ENCODE data around the gene PRKCA.

DNA sequence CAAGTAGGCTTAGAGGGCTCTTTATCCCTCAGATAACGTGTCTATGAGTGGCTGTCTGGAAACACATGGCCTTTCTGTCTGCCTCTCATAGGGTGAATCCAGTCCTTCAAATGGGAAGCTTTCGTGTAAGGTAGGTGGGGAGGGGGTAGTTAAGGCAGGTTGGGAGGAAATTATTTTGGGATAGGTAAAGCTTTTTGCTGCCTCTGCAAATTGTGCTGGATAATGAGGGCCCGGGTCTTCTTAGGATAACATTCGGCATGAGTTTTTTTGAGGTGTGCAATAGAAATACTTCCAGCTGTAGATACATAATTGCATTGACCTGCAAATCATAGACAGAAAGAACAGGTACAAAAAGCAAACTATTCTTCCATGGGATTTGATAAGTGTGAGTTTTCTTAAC, 189.7 kb downstream of the PRKCA start:
- TF ChIP-seq TEAD1 (CRISPR knock-in tag; IDR thresholded peaks at IDR 0.05) (no peak), MAX (CRISPR knock-in tag; IDR thresholded peaks at IDR 0.05) (no peak), ZNF121 (CRISPR knock-in tag; IDR thresholded peaks at IDR 0.05) (no peak), CREB1 (CRISPR knock-in tag; IDR thresholded peaks at IDR 0.05) (no peak), JUN (CRISPR knock-in tag; IDR thresholded peaks at IDR 0.05) (no peak), ATF2 (CRISPR knock-in tag; IDR thresholded peaks at IDR 0.05; ENCODE audit: borderline replicate concordance, low read depth) (no peak), KAT7 (CRISPR knock-in tag; IDR thresholded peaks at IDR 0.05; ENCODE audit: borderline replicate concordance) (no peak), ETV6 (CRISPR knock-in tag; IDR thresholded peaks at IDR 0.05) (no peak)
- TF ChIP-seq, protein P1, sequence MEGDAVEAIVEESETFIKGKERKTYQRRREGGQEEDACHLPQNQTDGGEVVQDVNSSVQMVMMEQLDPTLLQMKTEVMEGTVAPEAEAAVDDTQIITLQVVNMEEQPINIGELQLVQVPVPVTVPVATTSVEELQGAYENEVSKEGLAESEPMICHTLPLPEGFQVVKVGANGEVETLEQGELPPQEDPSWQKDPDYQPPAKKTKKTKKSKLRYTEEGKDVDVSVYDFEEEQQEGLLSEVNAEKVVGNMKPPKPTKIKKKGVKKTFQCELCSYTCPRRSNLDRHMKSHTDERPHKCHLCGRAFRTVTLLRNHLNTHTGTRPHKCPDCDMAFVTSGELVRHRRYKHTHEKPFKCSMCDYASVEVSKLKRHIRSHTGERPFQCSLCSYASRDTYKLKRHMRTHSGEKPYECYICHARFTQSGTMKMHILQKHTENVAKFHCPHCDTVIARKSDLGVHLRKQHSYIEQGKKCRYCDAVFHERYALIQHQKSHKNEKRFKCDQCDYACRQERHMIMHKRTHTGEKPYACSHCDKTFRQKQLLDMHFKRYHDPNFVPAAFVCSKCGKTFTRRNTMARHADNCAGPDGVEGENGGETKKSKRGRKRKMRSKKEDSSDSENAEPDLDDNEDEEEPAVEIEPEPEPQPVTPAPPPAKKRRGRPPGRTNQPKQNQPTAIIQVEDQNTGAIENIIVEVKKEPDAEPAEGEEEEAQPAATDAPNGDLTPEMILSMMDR (IDR thresholded peaks at IDR 0.05), result no peak

Data from WTC11 (cell line).